Spleen (tissue), 13 donors: ENCODE data around the gene SLCO1A2. TPM values are rescaled to one million over a fixed set of nuclear protein-coding genes. Genes with fewer than 3 reads are reported as not detected.
"Not testable (repeated sequence)": the region's sequence is repeated elsewhere in the genome, so short reads cannot be mapped to it uniquely, and the experiment has no call there.

Experiments
- DNase-seq: peaks from one replicate; pipeline ENCODE4 v3.0.0-alpha.2; 2020
- H3K27ac ChIP-seq, 8 donors: fragments of 200-600 bp; sonication (generic) in 7 of 8; 1 replicate in 4 of 8; 2 replicates in 4 of 8; pipeline versions ENCODE4 v1.5.0 to v1.8.0; 2016 to 2021; ENCODE audit warnings: inconsistent platforms in 4 of 8, mild to moderate bottlenecking in 4 of 8, moderate library complexity in 1 of 8
- H3K27me3 ChIP-seq, 7 donors: fragments of 200-600 bp; sonication (generic) in 6 of 7; replicated peaks in 1 of 7; 1 replicate in 4 of 7; 2 replicates in 3 of 7; pipeline versions ENCODE4 v1.5.0 to v1.8.0; 2016 to 2021; ENCODE audit warnings: inconsistent platforms in 3 of 7, mild to moderate bottlenecking in 1 of 7
- H3K36me3 ChIP-seq, 6 donors: fragments of 200-600 bp; sonication (generic) in 5 of 6; 1 replicate in 4 of 6; 2 replicates in 2 of 6; pipeline versions ENCODE4 v1.5.0 to v1.8.0; 2016 to 2021; ENCODE audit warnings: inconsistent platforms in 2 of 6
- H3K4me1 ChIP-seq, 6 donors: fragments of 200-600 bp; sonication (generic) in 5 of 6; 1 replicate in 3 of 6; 2 replicates in 3 of 6; pipeline versions ENCODE4 v1.5.0 to v1.8.0; 2016 to 2021; ENCODE audit warnings: inconsistent platforms in 3 of 6
- H3K4me3 ChIP-seq, 8 donors: fragments of 200-600 bp; sonication (generic) in 7 of 8; 1 replicate in 4 of 8; 2 replicates in 4 of 8; pipeline versions ENCODE4 v1.5.0 to v1.8.0; 2016 to 2021; ENCODE audit warnings: inconsistent platforms in 4 of 8, mild to moderate bottlenecking in 4 of 8, moderate library complexity in 2 of 8
- H3K9me3 ChIP-seq, 8 donors: fragments of 200-600 bp; sonication (generic) in 7 of 8; 1 replicate in 4 of 8; 2 replicates in 4 of 8; pipeline versions ENCODE4 v1.5.0 to v1.8.0; 2016 to 2021; ENCODE audit warnings: inconsistent platforms in 4 of 8
- CTCF ChIP-seq, 11 experiments: fragments of 200-600 bp in 7 of 11; fragments of 450-650 bp in 4 of 11; sonication (generic) in 4 of 11; IDR thresholded peaks in 8 of 11; conservative IDR thresholded peaks in 3 of 11; 1 replicate in 7 of 11; 2 replicates in 4 of 11; pipeline versions ENCODE4 v1.4.0 to v1.8.0; 2016 to 2021; ENCODE audit warnings: antibody characterized with exemption in 11 of 11, inconsistent platforms in 4 of 11, mild to moderate bottlenecking in 1 of 11
- POLR2A ChIP-seq, 3 donors: fragments of 450-650 bp; IDR thresholded peaks; one replicate each; pipeline ENCODE4 v1.5.1; 2017; ENCODE audit warnings: antibody characterized with exemption in 3 of 3, mild to moderate bottlenecking in 1 of 3
- POLR2AphosphoS5 ChIP-seq, 3 donors: sonication (generic); formaldehyde crosslinking; IDR thresholded peaks; one replicate each; pipeline ENCODE4 v1.5.1; 2017; ENCODE audit warnings: antibody characterized with exemption in 3 of 3
- WGBS, 5 donors: extraction: QIAGEN DNeasy Blood & Tissue Kit in 3 of 5; methylation state at CpG; one replicate each; pipeline versions ENCODE4 v1.1.5 to v1.1.7; 2013 to 2018; 5-methylcytosine and 5-hydroxymethylcytosine counted together
- intact Hi-C: fragments of 100-400 bp; cut with DNase I; formaldehyde crosslinking; loops from one replicate; pipeline ENCODE4 v1.15.0; 2023; ENCODE audit warnings: low total_unique reads
- long read RNA-seq, 2 donors: transcript quantifications; one replicate each; lab custom pipeline, GENCODE V29; 2026
- polyA plus RNA-seq, 3 donors: library from polyadenylated mRNA; stranded (reverse); fragments of 200-250 nt; gene quantifications; one replicate each; pipeline ENCODE4 v1.2.1, GENCODE V29; 2013
- total RNA-seq, 7 donors: library from RNA; depleted of rRNA in 3 of 7; stranded (reverse); fragments of >200 nt in 3 of 7; fragmentation: NEBNext Ultra II Directional in 4 of 7; extraction: Animal tissue kit (Norgen Biotek cat#: 25700) in 4 of 7; gene quantifications; one replicate each; pipeline versions ENCODE4 v1.1.0 to v1.2.1, GENCODE V29; 2016 to 2021
- donor health status: healthy with polysubstance abuse.
- donor health status: DM: no; HTN: no; CAD: no; lungs with moderate emphysema.
- donor health status: DM: no; HTN: no; CAD: no.
- donor health status: Bipolar disorder and iron deficiency.
- donor health status: healthy.
- donor health status: DM: no; HTN: no; CAD: no.
- donor health status: DM: yes; HTN: yes; CAD: no.

SLCO1A2 gene
- total RNA-seq: 1 to 10 TPM in 3 of 7 donors, under 1 TPM in 4; 0.06 to 2.5 (median 0.97) TPM
- polyA plus RNA-seq: under 1 TPM; 0.12 to 0.28 (median 0.26) TPM
- long read RNA-seq, donor 1: 0 reads
- long read RNA-seq, donor 2: 0 reads

GRCh38 chr12:21334771-21335325 is at the start of gene SLCO1A2:
TSS of gene SLCO1A2 (minus strand) at chr12:21334917. CDS start at chr12:21334647, 270 bp downstream.
- Histone ChIP-seq H3K36me3 (no peaks in the 10 kb centered on the region), H3K4me1 (no peaks in the 10 kb centered on the region), H3K27ac (no peak within 1 kb of the TSS), H3K9me3 (peaks cover 0 to 21% (median 16%) of the 10 kb centered on the region in 8 donors), H3K27me3 (no peaks in the 10 kb centered on the region), H3K4me3 (no peak within 1 kb of the TSS)
- TF ChIP-seq CTCF (IDR thresholded peaks at IDR 0.05 in 8 of 11, conservative IDR thresholded peaks at IDR 0.05 in 3 of 11) (no peak), POLR2A (IDR thresholded peaks at IDR 0.05) (no peak), POLR2AphosphoS5 (IDR thresholded peaks at IDR 0.05) (no peak)
- DNase-seq: no peak
- WGBS, 5 donors: 61 to 76% (median 70%) methylated on average over 3 of the region's 3 CpGs
- intact Hi-C loops: no loop called here

DNA sequence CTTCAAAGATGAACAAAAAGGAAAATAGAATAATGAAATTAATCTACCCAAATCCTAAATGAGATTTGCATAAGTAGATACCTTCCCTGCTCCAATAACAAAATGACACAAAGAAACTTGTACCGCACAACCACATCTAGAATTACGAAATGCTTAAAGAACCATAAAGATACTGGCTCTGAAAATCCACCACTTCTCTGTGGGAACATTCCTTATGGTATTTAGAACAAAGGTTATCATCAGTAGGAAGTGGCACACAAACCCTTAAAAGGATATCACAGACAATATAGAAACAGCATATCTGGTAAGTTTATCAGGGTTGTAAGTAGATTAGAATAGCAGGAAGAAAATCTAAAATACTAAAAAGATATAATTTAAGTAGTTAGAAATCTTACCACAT is 49.5 kb upstream of the SLCO1A2 start:
- intact Hi-C loops: no loop called here
- Histone ChIP-seq H3K9me3 (no peaks in the 10 kb centered on the region), H3K4me1 (no peaks in the 10 kb centered on the region), H3K4me3 (no peak overlapping the region), H3K36me3 (no peaks in the 10 kb centered on the region), H3K27ac (no peak overlapping the region), H3K27me3 (no peaks in the 10 kb centered on the region)
- WGBS, 5 donors: 64 to 79% (median 74%) methylated on average over 2 of the region's 2 CpGs
- TF ChIP-seq POLR2AphosphoS5 (IDR thresholded peaks at IDR 0.05) (no peak), POLR2A (IDR thresholded peaks at IDR 0.05) (no peak), CTCF (IDR thresholded peaks at IDR 0.05 in 8 of 11, conservative IDR thresholded peaks at IDR 0.05 in 3 of 11) (no peak)
- DNase-seq: no peak

- H3K4me1 ChIP-seq, H3K27me3 ChIP-seq, DNase-seq, H3K27ac ChIP-seq, H3K9me3 ChIP-seq, H3K36me3 ChIP-seq, intact Hi-C loops, H3K4me3 ChIP-seq: not testable (repeated sequence)
- 80 to 97% (median 89%) methylated on average over 5 of the region's 5 CpGs for WGBS, 5 donors
These were observed 46.6 kb upstream of the SLCO1A2 start for GRCh38 chr12:21381320-21381719.

DNA sequence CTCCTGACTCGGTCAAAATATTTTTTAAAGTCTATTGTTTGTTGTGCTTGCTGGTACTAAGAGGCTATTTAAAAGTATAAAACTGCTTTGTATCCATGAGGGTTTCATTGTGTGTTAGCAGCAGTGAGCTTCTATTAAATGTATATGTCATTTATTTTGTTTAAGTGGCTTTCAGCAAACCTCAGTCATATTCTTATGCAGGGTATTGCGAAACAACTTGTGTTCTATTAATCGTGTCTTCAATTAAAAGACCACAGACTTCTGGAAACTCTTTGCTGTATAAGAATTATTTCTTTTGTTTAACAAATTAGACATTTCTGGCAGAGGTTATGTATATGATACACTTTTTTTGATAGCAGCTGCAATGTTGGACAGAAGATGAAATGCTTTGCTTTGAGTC is 44.5 kb upstream of the SLCO1A2 start:
- Histone ChIP-seq H3K9me3 (no peaks in the 10 kb centered on the region), H3K4me3 (no peak overlapping the region), H3K36me3 (no peaks in the 10 kb centered on the region), H3K27ac (no peak overlapping the region), H3K4me1 (no peaks in the 10 kb centered on the region), H3K27me3 (no peaks in the 10 kb centered on the region)
- no peak for DNase-seq
- 74 to 85% (median 80%) methylated on average over 3 of the region's 3 CpGs for WGBS, 5 donors
- intact Hi-C loops: no loop called here
- TF ChIP-seq POLR2A (IDR thresholded peaks at IDR 0.05): no peak
- no peak for TF ChIP-seq POLR2AphosphoS5 (IDR thresholded peaks at IDR 0.05)
- TF ChIP-seq CTCF (IDR thresholded peaks at IDR 0.05 in 8 of 11, conservative IDR thresholded peaks at IDR 0.05 in 3 of 11): no peak
